Central memory CD8-positive, alpha-beta T cell (primary cell): ENCODE measurements around the gene DEK.
"Not testable (repeated sequence)": the region's sequence is repeated elsewhere in the genome, so short reads cannot be mapped to it uniquely, and the experiment has no call there.

Source experiments
- ATAC-seq: fragments of 150-1000 bp; cut with Tn5 transposase; replicated peaks from 2 replicates; pipeline ENCODE4 v1.10.0; 2022; ENCODE audit warnings: mild to moderate bottlenecking, moderate FRiP score, moderate number of reproducible peaks; ENCODE audit not compliant: poor library complexity, severe bottlenecking; ENCODE audit errors: extremely low read depth
- DNase-seq, 2 donors: peaks; one replicate each; pipeline ENCODE4 v3.0.0; 2021; ENCODE audit warnings: low spot score in 2 of 2
- H3K27ac Mint-ChIP-seq: one replicate; pipeline ENCODE4 v1.8.0; 2022; ENCODE audit warnings: low read depth, mild to moderate bottlenecking, moderate library complexity, mixed read lengths
- H3K27me3 Mint-ChIP-seq: one replicate; pipeline ENCODE4 v1.8.0; 2022; ENCODE audit warnings: mixed read lengths
- H3K36me3 Mint-ChIP-seq: one replicate; pipeline ENCODE4 v1.8.0; 2022; ENCODE audit warnings: mild to moderate bottlenecking, moderate library complexity, mixed read lengths; ENCODE audit not compliant: insufficient read depth
- H3K4me1 Mint-ChIP-seq: one replicate; pipeline ENCODE4 v1.8.0; 2022; ENCODE audit warnings: mixed read lengths
- H3K4me3 Mint-ChIP-seq: one replicate; pipeline ENCODE4 v1.8.0; 2022; ENCODE audit warnings: mild to moderate bottlenecking, moderate library complexity, mixed read lengths
- H3K9me3 Mint-ChIP-seq: one replicate; pipeline ENCODE4 v1.8.0; 2022; ENCODE audit warnings: mixed read lengths

Gene DEK, protein sequence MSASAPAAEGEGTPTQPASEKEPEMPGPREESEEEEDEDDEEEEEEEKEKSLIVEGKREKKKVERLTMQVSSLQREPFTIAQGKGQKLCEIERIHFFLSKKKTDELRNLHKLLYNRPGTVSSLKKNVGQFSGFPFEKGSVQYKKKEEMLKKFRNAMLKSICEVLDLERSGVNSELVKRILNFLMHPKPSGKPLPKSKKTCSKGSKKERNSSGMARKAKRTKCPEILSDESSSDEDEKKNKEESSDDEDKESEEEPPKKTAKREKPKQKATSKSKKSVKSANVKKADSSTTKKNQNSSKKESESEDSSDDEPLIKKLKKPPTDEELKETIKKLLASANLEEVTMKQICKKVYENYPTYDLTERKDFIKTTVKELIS

GRCh38 chr6:18264219-18264922 is at the start of gene DEK:
Gene DEK, minus strand, starts transcription at chr6:18264530. Its CDS starts 543 bp downstream, at chr6:18263987.
- ATAC-seq (peak; percentile 65), DNase-seq (peak; percentile 61 to 70)
- H3K4me3 Mint-ChIP-seq = peak within 1 kb of the TSS; percentile 98
- H3K36me3 Mint-ChIP-seq = peaks cover 28% of the 10 kb centered on the region
- H3K4me1 Mint-ChIP-seq = peaks cover 53% of the 10 kb centered on the region
- H3K27ac Mint-ChIP-seq = peak within 1 kb of the TSS; percentile 95
- H3K27me3 Mint-ChIP-seq = no peaks in the 10 kb centered on the region
- H3K9me3 Mint-ChIP-seq = no peaks in the 10 kb centered on the region

DNA sequence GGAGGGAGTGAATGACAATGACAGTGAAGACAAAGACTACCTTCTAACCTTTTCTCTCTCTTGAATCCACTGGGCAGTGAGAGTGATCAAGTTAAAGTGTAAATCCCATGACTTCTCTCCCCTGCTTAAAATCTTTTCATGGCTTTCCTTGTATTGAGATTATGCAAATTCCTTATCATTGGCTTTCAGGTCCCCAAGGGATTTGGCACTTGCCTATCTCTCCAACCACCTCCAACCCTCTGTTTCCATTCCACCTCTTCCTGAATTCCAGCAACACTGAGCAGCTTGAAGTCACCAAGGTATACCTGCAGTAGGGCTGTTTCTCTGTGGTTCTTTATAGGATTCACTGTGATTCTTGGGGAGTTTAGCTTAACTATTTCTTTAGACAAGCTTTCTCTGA is 48.0 kb upstream of the DEK start:
- Mint-ChIP-seq H3K9me3 (no peaks in the 10 kb centered on the region), H3K27ac (no peak overlapping the region), H3K27me3 (peaks cover 35% of the 10 kb centered on the region), H3K4me3 (no peak overlapping the region), H3K36me3 (peaks cover 1% of the 10 kb centered on the region), H3K4me1 (no peaks in the 10 kb centered on the region)
- ATAC-seq (no peak), DNase-seq (no peak)

GRCh38 chr6:18310010-18310409 is 45.7 kb upstream of the DEK start:
- not testable (repeated sequence) for H3K9me3 Mint-ChIP-seq, DNase-seq
- peaks cover 35% of the 10 kb centered on the region for H3K27me3 Mint-ChIP-seq

DNA sequence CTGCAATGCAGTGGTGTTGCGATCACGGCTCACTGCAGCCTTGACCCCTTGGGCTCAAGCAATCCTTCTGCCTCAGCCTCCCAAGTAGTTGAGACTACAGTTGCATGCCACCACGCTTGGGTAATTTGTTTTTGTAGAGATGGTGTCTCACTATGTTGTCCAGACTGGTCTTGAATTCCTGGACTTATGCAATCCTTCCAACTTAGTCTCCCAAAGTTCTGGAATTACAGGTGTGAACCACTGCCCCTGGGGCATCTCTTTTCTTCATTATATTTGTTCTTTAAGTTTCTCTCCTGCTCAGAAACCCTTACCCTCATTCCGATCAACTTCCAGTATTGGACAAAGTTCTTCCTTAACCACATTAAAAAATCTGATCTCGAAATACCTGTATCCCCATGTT is 44.7 kb upstream of the DEK start:
- Mint-ChIP-seq H3K27me3 (peaks cover 31% of the 10 kb centered on the region), H3K4me1 (no peaks in the 10 kb centered on the region), H3K4me3 (no peak overlapping the region), H3K27ac (no peak overlapping the region), H3K9me3 (no peaks in the 10 kb centered on the region), H3K36me3 (peaks cover 1% of the 10 kb centered on the region)
- ATAC-seq (no peak), DNase-seq (no peak)

More at GRCh38 chr6:18310010-18310409, 45.7 kb upstream of the DEK start:
- H3K27ac Mint-ChIP-seq, H3K4me3 Mint-ChIP-seq, H3K36me3 Mint-ChIP-seq, H3K4me1 Mint-ChIP-seq, ATAC-seq: not testable (repeated sequence)

GRCh38 chr6:18308070-18308735 is 43.9 kb upstream of the DEK start:
- H3K4me3 Mint-ChIP-seq = no peak overlapping the region
- no peak overlapping the region for H3K27ac Mint-ChIP-seq
- H3K27me3 Mint-ChIP-seq = peaks cover 22% of the 10 kb centered on the region
- no peak for DNase-seq
- H3K4me1 Mint-ChIP-seq = no peaks in the 10 kb centered on the region
- H3K36me3 Mint-ChIP-seq = peaks cover 1% of the 10 kb centered on the region
- H3K9me3 Mint-ChIP-seq = no peaks in the 10 kb centered on the region
- no peak for ATAC-seq

- Mint-ChIP-seq H3K27me3 (peaks cover 16% of the 10 kb centered on the region), H3K27ac (no peak overlapping the region), H3K4me3 (no peak overlapping the region), H3K9me3 (no peaks in the 10 kb centered on the region), H3K36me3 (peaks cover 1% of the 10 kb centered on the region), H3K4me1 (no peaks in the 10 kb centered on the region)
- ATAC-seq (no peak), DNase-seq (no peak)
These were observed 42.6 kb upstream of the DEK start for GRCh38 chr6:18306977-18307376.

GRCh38 chr6:18302561-18303439 is 38.5 kb upstream of the DEK start:
- Mint-ChIP-seq H3K4me3 (no peak overlapping the region), H3K4me1 (no peaks in the 10 kb centered on the region), H3K27me3 (no peaks in the 10 kb centered on the region), H3K27ac (no peak overlapping the region), H3K9me3 (no peaks in the 10 kb centered on the region), H3K36me3 (no peaks in the 10 kb centered on the region)
- no peak for DNase-seq
- ATAC-seq = no peak

- Mint-ChIP-seq H3K27ac (no peak overlapping the region), H3K9me3 (no peaks in the 10 kb centered on the region), H3K4me1 (no peaks in the 10 kb centered on the region), H3K27me3 (peaks cover 17% of the 10 kb centered on the region), H3K4me3 (no peak overlapping the region), H3K36me3 (peaks cover 2% of the 10 kb centered on the region)
- no peak for DNase-seq
- no peak for ATAC-seq
These were observed 29.0 kb upstream of the DEK start for GRCh38 chr6:18293076-18293904.

GRCh38 chr6:18289283-18289682 is 25.0 kb upstream of the DEK start:
- Mint-ChIP-seq H3K9me3 (no peaks in the 10 kb centered on the region), H3K4me1 (no peaks in the 10 kb centered on the region), H3K27ac (no peak overlapping the region), H3K36me3 (peaks cover 4% of the 10 kb centered on the region), H3K4me3 (no peak overlapping the region), H3K27me3 (peaks cover 35% of the 10 kb centered on the region)
- DNase-seq (no peak), ATAC-seq (no peak)

- no peak overlapping the region for H3K4me3 Mint-ChIP-seq
- peaks cover 4% of the 10 kb centered on the region for H3K36me3 Mint-ChIP-seq
- no peak overlapping the region for H3K27ac Mint-ChIP-seq
- peaks cover 60% of the 10 kb centered on the region for H3K27me3 Mint-ChIP-seq
- no peak for DNase-seq
- ATAC-seq = no peak
- H3K9me3 Mint-ChIP-seq = no peaks in the 10 kb centered on the region
- no peaks in the 10 kb centered on the region for H3K4me1 Mint-ChIP-seq
These were observed 19.9 kb upstream of the DEK start for GRCh38 chr6:18284261-18284660.

- Mint-ChIP-seq H3K4me1 (peaks cover 5% of the 10 kb centered on the region), H3K27ac (no peak overlapping the region), H3K27me3 (peaks cover 63% of the 10 kb centered on the region), H3K36me3 (peaks cover 1% of the 10 kb centered on the region), H3K9me3 (no peaks in the 10 kb centered on the region), H3K4me3 (no peak overlapping the region)
- no peak for ATAC-seq
- no peak for DNase-seq
These were observed 17.2 kb upstream of the DEK start for GRCh38 chr6:18281564-18281963.
